Mesenteric fat pad (tissue), 1 donor: ENCODE measurements around the gene SMIM21. TPM values are rescaled to one million over a fixed set of nuclear protein-coding genes. Genes with fewer than 3 reads are reported as not detected.

Experiments
- DNase-seq: peaks from one replicate; pipeline ENCODE4 v3.0.0-alpha.2; 2020; ENCODE audit warnings: low spot score
- long read RNA-seq: library from polyadenylated mRNA; unstranded; transcript quantifications from one replicate; pipeline ENCODE4 v2.0.0, GENCODE V29; 2020
- total RNA-seq: library from RNA; stranded (reverse); fragmentation: NEBNext Ultra II Directional; extraction: Animal tissue kit (Norgen Biotek cat#: 25700); gene quantifications from one replicate; pipeline ENCODE4 v1.2.1, GENCODE V29; 2021
- donor health status: DM: yes; HTN: yes; CAD: no.

Gene SMIM21
- total RNA-seq = not detected
- long read RNA-seq = 0 reads

DNA sequence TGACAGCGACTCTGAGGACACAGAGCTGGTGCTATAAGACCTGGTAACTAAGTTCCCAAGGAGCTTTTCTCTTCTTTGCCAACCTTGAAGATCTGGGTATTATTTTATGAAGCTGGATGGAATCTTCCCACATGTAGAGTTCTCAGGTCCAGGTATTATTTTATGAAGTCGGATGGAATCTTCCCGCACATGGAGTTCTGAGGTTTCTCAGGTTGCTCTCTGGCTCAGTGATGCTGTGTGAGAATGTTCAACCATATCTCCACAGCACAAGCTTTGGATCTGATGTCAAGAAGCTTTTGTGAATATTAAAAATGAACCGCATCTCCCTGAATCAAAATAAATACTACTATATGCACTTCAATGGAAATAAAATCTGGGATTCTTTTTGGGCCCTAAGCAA, at the start of gene SMIM21:
Gene SMIM21 (minus strand): TSS at position 101 of the 400 bp plus-strand sequence. CDS start 140 bp downstream, outside the sequence.
- no peak for DNase-seq

- DNase-seq = no peak
Observed at GRCh38 chr18:75475228-75475627, 47.7 kb upstream of the SMIM21 start.

DNA sequence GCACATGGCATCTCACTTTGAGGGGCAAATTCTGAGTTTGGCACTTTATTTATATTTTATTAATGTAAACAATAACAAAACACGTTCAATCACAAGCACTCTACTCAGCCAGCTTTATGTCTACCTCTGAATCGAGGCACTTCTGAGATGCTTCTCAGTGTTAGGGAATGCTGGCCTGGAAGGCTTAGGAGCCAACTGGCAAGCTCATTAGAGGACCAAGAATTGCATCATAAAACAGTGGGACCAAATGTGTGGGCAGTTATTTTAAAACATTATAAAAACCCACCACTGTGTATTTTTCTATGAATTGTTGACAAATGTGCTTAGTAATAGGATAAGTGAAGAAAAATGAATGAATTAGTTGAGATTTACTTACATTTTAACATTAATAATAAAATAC, 46.8 kb upstream of the SMIM21 start:
- DNase-seq = no peak

DNA sequence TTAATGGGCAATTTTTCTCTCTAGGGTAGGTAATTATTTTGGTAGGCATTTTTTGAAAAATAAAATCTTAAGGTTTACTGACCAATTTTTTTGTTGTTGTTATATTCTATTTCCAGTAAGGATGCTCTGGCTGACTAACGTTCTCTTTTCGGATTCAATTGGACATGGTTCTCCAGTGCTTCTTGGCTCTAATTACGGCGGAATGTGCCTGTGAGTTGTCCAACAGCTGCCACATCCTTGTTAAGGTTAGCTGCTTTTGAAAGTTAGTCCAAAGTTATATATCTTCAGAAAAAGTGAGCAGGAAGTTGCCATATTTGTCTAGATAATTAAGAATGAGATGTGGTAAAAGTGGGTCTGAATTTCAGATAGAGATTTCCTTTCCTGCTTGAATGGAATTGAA, 45.8 kb upstream of the SMIM21 start:
- no peak for DNase-seq

DNA sequence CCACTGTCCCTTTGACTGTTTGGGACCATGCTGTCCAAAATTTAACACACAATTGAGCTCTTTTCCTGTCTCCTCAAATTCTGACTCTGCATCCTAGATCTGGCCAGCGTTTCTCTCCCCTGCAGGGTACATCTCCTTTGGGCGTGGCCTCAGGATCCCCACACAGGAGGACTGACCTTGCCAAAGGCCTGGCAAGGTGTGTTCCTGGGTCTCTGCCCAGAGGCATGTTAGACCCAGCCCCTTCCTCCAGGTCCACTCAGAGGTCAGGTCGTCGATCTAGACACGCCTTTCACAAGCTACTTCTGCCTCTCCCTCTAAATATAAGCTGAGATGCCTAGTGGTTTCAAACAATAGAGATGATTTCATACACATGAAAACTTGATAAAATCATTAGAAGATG, 45.4 kb upstream of the SMIM21 start:
- DNase-seq = no peak

DNA sequence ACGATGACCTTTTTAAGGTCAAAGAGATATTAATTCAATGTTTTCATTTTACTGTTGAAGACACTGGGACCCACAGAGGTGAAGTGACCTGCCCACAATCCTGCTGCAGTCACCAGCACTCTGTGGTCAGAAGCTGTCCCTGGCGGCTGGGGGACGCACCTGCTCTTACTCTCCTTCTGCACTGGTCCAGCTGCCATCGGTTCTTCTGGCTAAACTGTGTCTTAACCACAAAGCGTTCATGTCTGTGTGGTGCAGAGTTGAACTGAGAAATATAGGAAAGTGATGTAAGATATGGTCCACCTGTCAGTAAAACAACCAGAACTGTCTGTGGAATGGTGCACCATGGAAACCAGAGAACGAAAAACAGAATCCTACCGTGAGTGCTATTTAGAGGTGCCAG, 44.9 kb upstream of the SMIM21 start:
- no peak for DNase-seq

GRCh38 chr18:75471850-75472249, 44.3 kb upstream of the SMIM21 start:
- no peak for DNase-seq

DNA sequence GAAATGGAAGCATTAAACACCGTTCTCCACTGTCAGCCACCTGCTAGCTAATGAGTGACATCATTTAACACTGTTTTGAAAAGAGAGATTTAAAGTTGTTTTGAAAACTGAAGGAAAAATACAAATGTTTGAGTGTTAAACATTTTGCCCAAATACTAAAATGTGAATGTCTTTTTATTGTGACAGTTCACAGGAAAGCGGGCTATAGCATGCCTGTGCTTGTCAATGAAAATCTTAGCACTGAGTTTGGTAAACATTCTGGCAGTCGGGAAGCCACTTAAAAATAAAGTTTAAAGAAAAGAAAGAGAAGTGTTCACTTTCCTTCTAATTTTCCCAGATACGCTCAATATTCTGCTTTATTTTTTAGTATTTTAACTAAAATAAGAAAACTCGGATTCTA, 40.3 kb upstream of the SMIM21 start:
- no peak for DNase-seq

DNA sequence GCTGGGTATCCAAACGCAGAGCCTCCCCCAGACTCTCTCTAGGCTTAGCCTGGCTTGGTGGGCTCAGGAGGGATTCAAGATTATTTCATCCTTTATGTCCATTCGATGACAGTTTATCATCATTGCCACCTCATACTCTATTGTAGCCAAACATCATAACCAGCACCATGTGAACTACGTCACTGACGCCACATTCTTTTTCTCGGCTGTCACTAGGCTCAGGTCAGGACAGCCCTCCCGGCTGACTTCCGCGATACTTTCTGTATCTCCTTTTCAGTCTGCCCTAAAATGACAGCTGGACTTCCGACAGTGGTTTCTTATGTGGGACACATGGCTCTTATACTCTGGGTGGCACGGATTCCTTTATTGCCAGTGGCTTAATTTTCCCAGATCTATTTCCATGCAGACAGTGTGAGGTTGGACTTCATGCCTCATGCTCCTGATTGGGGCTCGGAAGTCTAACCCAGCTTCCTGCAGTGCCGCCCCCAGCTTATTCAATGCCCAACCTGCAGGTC, 39.8 kb upstream of the SMIM21 start:
- DNase-seq = no peak

GRCh38 chr18:75464356-75464755, 36.9 kb upstream of the SMIM21 start:
- DNase-seq = no peak

GRCh38 chr18:75462178-75462832, 34.8 kb upstream of the SMIM21 start:
- no peak for DNase-seq

DNA sequence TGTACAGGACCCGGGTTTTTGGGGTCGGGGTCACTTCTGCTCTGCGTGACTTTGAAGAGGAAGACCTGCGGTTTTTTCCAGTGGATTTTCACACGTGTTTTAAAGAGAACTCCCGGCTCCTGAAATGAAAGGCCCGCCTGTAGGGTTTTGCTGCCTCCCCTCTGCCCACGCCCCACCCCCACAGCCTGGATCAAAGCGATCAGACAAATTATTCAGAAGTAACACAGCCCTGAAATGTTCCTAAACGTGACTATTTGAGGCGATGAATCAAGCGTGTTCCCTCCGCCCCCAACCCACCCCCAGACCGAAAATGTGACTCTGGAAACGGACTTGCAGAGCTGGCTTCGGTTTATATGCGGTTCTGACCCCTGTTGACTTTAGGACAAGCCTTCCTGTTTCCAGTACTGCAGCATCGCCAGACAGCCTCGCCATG, 28.7 kb upstream of the SMIM21 start:
- no peak for DNase-seq

- DNase-seq = no peak
Observed at GRCh38 chr18:75455249-75456198, 28.0 kb upstream of the SMIM21 start.

GRCh38 chr18:75454022-75454795, 26.7 kb upstream of the SMIM21 start:
- no peak for DNase-seq

DNA sequence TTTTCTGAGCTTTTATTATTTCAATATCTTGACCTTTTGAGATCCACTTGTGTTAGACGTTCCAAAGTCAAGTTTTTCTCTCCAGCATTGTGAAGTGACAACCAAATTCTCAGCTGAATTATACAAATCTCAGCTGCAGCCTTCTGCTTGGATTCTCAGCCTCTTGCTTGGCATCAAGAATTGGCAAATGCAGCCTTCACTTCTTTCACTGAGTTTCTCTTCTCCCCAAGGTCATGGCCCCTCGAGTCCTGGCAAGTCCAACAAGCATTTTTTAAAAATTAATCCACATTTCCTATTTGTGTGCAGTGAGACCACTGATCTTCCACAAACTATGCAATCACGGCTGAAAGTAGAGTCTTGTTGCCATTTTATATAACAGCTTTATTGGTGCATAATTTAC, 23.4 kb upstream of the SMIM21 start:
- DNase-seq = no peak

DNA sequence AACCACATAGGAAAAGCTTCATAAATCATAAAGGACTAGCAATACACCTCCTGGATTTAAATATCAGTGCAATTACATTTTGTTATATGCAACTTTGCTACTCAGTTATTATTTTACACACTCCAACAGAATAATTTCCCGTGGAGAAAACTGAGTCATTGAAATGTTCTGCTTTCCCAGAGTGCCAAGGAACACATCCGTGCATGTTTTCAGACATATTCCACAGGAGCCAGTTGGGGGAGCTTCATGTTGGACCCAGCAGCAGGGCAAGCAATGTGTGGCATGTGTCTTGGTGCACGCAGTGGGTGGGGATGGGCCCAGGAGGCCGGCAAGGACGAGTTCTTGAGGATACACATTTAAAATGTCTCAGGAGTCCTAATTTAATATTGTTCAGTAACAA, 14.4 kb upstream of the SMIM21 start:
- DNase-seq = no peak

- no peak for DNase-seq
Observed at GRCh38 chr18:75439348-75439747, 11.8 kb upstream of the SMIM21 start.

- no peak for DNase-seq
Observed at GRCh38 chr18:75438891-75439290, 11.4 kb upstream of the SMIM21 start.

- no peak for DNase-seq
Observed at GRCh38 chr18:75437979-75438378, 10.5 kb upstream of the SMIM21 start.

DNA sequence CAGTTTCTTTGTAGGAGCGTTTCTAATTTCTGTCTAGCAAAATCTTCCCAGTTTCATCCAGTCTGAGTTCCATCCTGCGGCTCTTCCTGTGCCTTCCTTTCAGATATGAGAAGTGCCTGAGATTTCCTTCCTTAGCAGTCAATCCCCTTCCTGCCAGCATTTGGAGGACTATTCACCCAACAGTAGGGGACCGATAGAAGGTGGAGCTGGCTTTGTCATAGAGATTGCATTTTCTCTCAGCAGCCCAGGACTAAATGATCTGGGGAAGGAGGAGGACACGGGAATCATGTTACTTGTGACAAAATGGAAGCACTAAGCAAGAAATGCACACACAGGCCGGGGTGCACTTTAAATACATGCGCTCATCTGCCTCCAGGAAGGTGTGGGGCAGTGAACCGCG, 5.6 kb upstream of the SMIM21 start:
- no peak for DNase-seq

- DNase-seq = no peak
Observed at GRCh38 chr18:75429975-75430374, 2.5 kb upstream of the SMIM21 start.

DNA sequence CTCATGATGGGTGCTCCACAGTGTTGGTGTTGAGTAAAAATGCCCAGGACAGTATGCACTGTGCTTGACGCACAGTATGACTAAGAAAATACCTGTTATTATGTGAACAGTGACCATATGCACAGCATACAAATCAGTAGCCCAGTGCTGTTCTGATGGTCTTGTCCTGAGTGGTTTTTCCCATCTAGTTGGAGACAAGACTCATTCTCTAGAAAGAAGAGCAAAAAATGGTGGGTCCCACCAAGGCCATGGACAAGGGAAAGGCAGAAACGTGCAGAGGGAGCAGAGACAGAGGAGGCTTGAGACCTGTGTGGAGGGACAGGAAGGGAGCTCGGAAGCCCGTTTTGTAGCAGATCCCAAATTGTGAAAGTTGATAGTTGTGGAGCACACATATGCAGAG, 987 bp upstream of the SMIM21 start:
- DNase-seq = no peak
